Activated naive CD8-positive, alpha-beta T cell (primary cell): ENCODE measurements around the gene DUSP16.
A peak's percentile ranks its signal among the peaks of the same experiment; 100 is the strongest.
"Not testable (repeated sequence)": the region's sequence is repeated elsewhere in the genome, so short reads cannot be mapped to it uniquely, and the experiment has no call there.

Experiments
- H3K27ac Mint-ChIP-seq: one replicate; pipeline ENCODE4 v1.8.0; 2021; ENCODE audit warnings: mixed read lengths
- H3K27me3 Mint-ChIP-seq: one replicate; pipeline ENCODE4 v1.8.0; 2021; ENCODE audit warnings: mixed read lengths
- H3K36me3 Mint-ChIP-seq: one replicate; pipeline ENCODE4 v1.8.0; 2021; ENCODE audit warnings: mixed read lengths
- H3K4me1 Mint-ChIP-seq: one replicate; pipeline ENCODE4 v1.8.0; 2021; ENCODE audit warnings: low read depth, mixed read lengths
- H3K4me3 Mint-ChIP-seq: one replicate; pipeline ENCODE4 v1.8.0; 2021; ENCODE audit warnings: mild to moderate bottlenecking, mixed read lengths
- H3K9me3 Mint-ChIP-seq: one replicate; pipeline ENCODE4 v1.8.0; 2021; ENCODE audit warnings: low read depth, mixed read lengths

Gene DUSP16

GRCh38 chr12:12508612-12509011, 54.1 kb downstream of the DUSP16 start:
- H3K4me3 Mint-ChIP-seq, result no peak overlapping the region
- H3K4me1 Mint-ChIP-seq, result peaks cover 35% of the 10 kb centered on the region
- no peaks in the 10 kb centered on the region for H3K9me3 Mint-ChIP-seq

GRCh38 chr12:12507121-12507520, 55.5 kb downstream of the DUSP16 start:
- Mint-ChIP-seq H3K4me3 (peak overlapping the region; percentile 17), H3K27me3 (no peaks in the 10 kb centered on the region), H3K4me1 (peaks cover 46% of the 10 kb centered on the region), H3K36me3 (peaks cover 18% of the 10 kb centered on the region), H3K27ac (peak overlapping the region; percentile 97), H3K9me3 (no peaks in the 10 kb centered on the region)

More at GRCh38 chr12:12508612-12509011, 54.1 kb downstream of the DUSP16 start:
- Mint-ChIP-seq H3K27me3 (no peaks in the 10 kb centered on the region), H3K27ac (peak overlapping the region; percentile 7), H3K36me3 (peaks cover 18% of the 10 kb centered on the region)

GRCh38 chr12:12506496-12506890, 56.2 kb downstream of the DUSP16 start:
- no peaks in the 10 kb centered on the region for H3K9me3 Mint-ChIP-seq
- H3K27ac Mint-ChIP-seq, result peak overlapping the region; percentile 97
- peaks cover 18% of the 10 kb centered on the region for H3K36me3 Mint-ChIP-seq
- H3K27me3 Mint-ChIP-seq, result no peaks in the 10 kb centered on the region
- H3K4me3 Mint-ChIP-seq, result peak overlapping the region; percentile 81
- H3K4me1 Mint-ChIP-seq, result peaks cover 48% of the 10 kb centered on the region

GRCh38 chr12:12505544-12506495, 56.8 kb downstream of the DUSP16 start:
- Mint-ChIP-seq H3K36me3 (peaks cover 18% of the 10 kb centered on the region), H3K27me3 (no peaks in the 10 kb centered on the region), H3K4me3 (peak overlapping the region; percentile 81), H3K27ac (peak overlapping the region; percentile 97), H3K9me3 (no peaks in the 10 kb centered on the region), H3K4me1 (peaks cover 54% of the 10 kb centered on the region)

GRCh38 chr12:12503384-12504078, 59.1 kb downstream of the DUSP16 start:
- H3K27ac Mint-ChIP-seq, result peak overlapping the region; percentile 90
- H3K4me3 Mint-ChIP-seq, result peak overlapping the region; percentile 22
- H3K4me1 Mint-ChIP-seq, result peaks cover 63% of the 10 kb centered on the region
- H3K9me3 Mint-ChIP-seq, result no peaks in the 10 kb centered on the region
- peaks cover 15% of the 10 kb centered on the region for H3K36me3 Mint-ChIP-seq
- no peaks in the 10 kb centered on the region for H3K27me3 Mint-ChIP-seq

- Mint-ChIP-seq H3K27me3 (no peaks in the 10 kb centered on the region), H3K4me1 (peaks cover 57% of the 10 kb centered on the region), H3K36me3 (peaks cover 11% of the 10 kb centered on the region), H3K4me3 (no peak overlapping the region), H3K9me3 (no peaks in the 10 kb centered on the region), H3K27ac (peak overlapping the region; percentile 55)
These were observed 59.9 kb downstream of the DUSP16 start for GRCh38 chr12:12502815-12503151.

GRCh38 chr12:12502130-12502814, 60.4 kb downstream of the DUSP16 start:
- H3K4me3 Mint-ChIP-seq, H3K9me3 Mint-ChIP-seq, H3K27me3 Mint-ChIP-seq: not testable (repeated sequence)
- H3K36me3 Mint-ChIP-seq, result peaks cover 10% of the 10 kb centered on the region
- peaks cover 57% of the 10 kb centered on the region for H3K4me1 Mint-ChIP-seq
- peak overlapping the region; percentile 55 for H3K27ac Mint-ChIP-seq

GRCh38 chr12:12501121-12501520, 61.5 kb downstream of the DUSP16 start:
- Mint-ChIP-seq H3K27ac (peak overlapping the region; percentile 78), H3K4me1 (peaks cover 46% of the 10 kb centered on the region), H3K27me3 (no peaks in the 10 kb centered on the region), H3K36me3 (peaks cover 10% of the 10 kb centered on the region), H3K9me3 (no peaks in the 10 kb centered on the region), H3K4me3 (no peak overlapping the region)

GRCh38 chr12:12499909-12500604, 62.6 kb downstream of the DUSP16 start:
- peaks cover 35% of the 10 kb centered on the region for H3K4me1 Mint-ChIP-seq
- no peak overlapping the region for H3K4me3 Mint-ChIP-seq
- no peaks in the 10 kb centered on the region for H3K9me3 Mint-ChIP-seq
- H3K27me3 Mint-ChIP-seq, result no peaks in the 10 kb centered on the region
- peak overlapping the region; percentile 56 for H3K27ac Mint-ChIP-seq
- peaks cover 10% of the 10 kb centered on the region for H3K36me3 Mint-ChIP-seq

GRCh38 chr12:12498210-12498609, 64.5 kb downstream of the DUSP16 start:
- no peaks in the 10 kb centered on the region for H3K27me3 Mint-ChIP-seq
- no peaks in the 10 kb centered on the region for H3K9me3 Mint-ChIP-seq
- H3K36me3 Mint-ChIP-seq, result peaks cover 10% of the 10 kb centered on the region
- no peak overlapping the region for H3K27ac Mint-ChIP-seq
- peaks cover 24% of the 10 kb centered on the region for H3K4me1 Mint-ChIP-seq
- no peak overlapping the region for H3K4me3 Mint-ChIP-seq

GRCh38 chr12:12495536-12495935, 67.1 kb downstream of the DUSP16 start:
- peaks cover 6% of the 10 kb centered on the region for H3K4me1 Mint-ChIP-seq
- H3K9me3 Mint-ChIP-seq, result no peaks in the 10 kb centered on the region
- H3K4me3 Mint-ChIP-seq, result no peak overlapping the region
- H3K27me3 Mint-ChIP-seq, result no peaks in the 10 kb centered on the region
- no peak overlapping the region for H3K27ac Mint-ChIP-seq
- H3K36me3 Mint-ChIP-seq, result peaks cover 10% of the 10 kb centered on the region

- H3K4me3 Mint-ChIP-seq, result no peak overlapping the region
- peaks cover 8% of the 10 kb centered on the region for H3K4me1 Mint-ChIP-seq
- H3K27me3 Mint-ChIP-seq, result no peaks in the 10 kb centered on the region
- peaks cover 4% of the 10 kb centered on the region for H3K9me3 Mint-ChIP-seq
- peaks cover 14% of the 10 kb centered on the region for H3K36me3 Mint-ChIP-seq
- H3K27ac Mint-ChIP-seq, result no peak overlapping the region
These were observed 70.1 kb downstream of the DUSP16 start for GRCh38 chr12:12492547-12492946.

- peaks cover 4% of the 10 kb centered on the region for H3K9me3 Mint-ChIP-seq
- H3K4me1 Mint-ChIP-seq, result peaks cover 13% of the 10 kb centered on the region
- no peak overlapping the region for H3K4me3 Mint-ChIP-seq
- no peaks in the 10 kb centered on the region for H3K27me3 Mint-ChIP-seq
- H3K27ac Mint-ChIP-seq, result no peak overlapping the region
- peaks cover 14% of the 10 kb centered on the region for H3K36me3 Mint-ChIP-seq
These were observed 71.1 kb downstream of the DUSP16 start for GRCh38 chr12:12491606-12492005.

- Mint-ChIP-seq H3K4me3 (no peak overlapping the region), H3K9me3 (peaks cover 4% of the 10 kb centered on the region), H3K36me3 (peaks cover 13% of the 10 kb centered on the region), H3K27ac (peak overlapping the region; percentile 46), H3K27me3 (no peaks in the 10 kb centered on the region), H3K4me1 (peaks cover 21% of the 10 kb centered on the region)
These were observed 73.7 kb downstream of the DUSP16 start for GRCh38 chr12:12488823-12489550.
